AG04450 (cell line): ENCODE results near the gene ITGAD. TPM values are rescaled to one million over a fixed set of nuclear protein-coding genes. Genes with fewer than 3 reads are reported as not detected.
A peak's percentile ranks its signal among the peaks of the same experiment; 100 is the strongest.

Experiments
- CTCF ChIA-PET: fragments of 300-600, 350-600 bp; formaldehyde crosslinking; extraction: SDS; loops from one replicate; lab custom pipeline; 2022; ENCODE audit warnings: antibody characterized with exemption, inconsistent platforms; lab: Charles Lee
- POLR2A ChIA-PET: fragments of 350-600 bp; formaldehyde crosslinking; extraction: SDS; loops from one replicate; lab custom pipeline; 2021; ENCODE audit warnings: antibody characterized with exemption, inconsistent platforms; lab: Yijun Ruan, JAX
- DNase-seq: peaks from one replicate; pipeline ENCODE4 v3.0.0-alpha.2; 2011; ENCODE audit warnings: low read depth, low spot score
- H3K27ac ChIP-seq: one replicate; pipeline ENCODE4 v1.5.1; 2012; ENCODE audit warnings: low read depth, low read length, control low read depth
- H3K27me3 ChIP-seq: one replicate; pipeline ENCODE4 v1.6.0; 2012; ENCODE audit warnings: low read length; ENCODE audit not compliant: control insufficient read depth, insufficient read depth
- H3K4me3 ChIP-seq: 2 replicates; pipeline ENCODE4 v1.5.1; 2011; ENCODE audit warnings: mild to moderate bottlenecking, low read depth, low read length, control low read depth
- H3K9me3 ChIP-seq: 2 replicates; pipeline ENCODE4 v1.5.1; 2012; ENCODE audit warnings: low read length; ENCODE audit not compliant: control insufficient read depth, insufficient read depth
- polyA plus RNA-seq: library from polyadenylated mRNA; depleted of rRNA; stranded (reverse); fragments of >200 nt; gene quantifications from 2 replicates; pipeline ENCODE4 v1.2.3, GENCODE V29; 2011; rRNA removed
- TF ChIP-seq, protein P1 (sequence below): IDR thresholded peaks from 2 replicates; pipeline ENCODE4 v1.5.1; 2011; ENCODE audit warnings: low read depth, low read length, control low read depth, inconsistent platforms

Gene ITGAD
- polyA plus RNA-seq, 1 experiment: not detected

DNA sequence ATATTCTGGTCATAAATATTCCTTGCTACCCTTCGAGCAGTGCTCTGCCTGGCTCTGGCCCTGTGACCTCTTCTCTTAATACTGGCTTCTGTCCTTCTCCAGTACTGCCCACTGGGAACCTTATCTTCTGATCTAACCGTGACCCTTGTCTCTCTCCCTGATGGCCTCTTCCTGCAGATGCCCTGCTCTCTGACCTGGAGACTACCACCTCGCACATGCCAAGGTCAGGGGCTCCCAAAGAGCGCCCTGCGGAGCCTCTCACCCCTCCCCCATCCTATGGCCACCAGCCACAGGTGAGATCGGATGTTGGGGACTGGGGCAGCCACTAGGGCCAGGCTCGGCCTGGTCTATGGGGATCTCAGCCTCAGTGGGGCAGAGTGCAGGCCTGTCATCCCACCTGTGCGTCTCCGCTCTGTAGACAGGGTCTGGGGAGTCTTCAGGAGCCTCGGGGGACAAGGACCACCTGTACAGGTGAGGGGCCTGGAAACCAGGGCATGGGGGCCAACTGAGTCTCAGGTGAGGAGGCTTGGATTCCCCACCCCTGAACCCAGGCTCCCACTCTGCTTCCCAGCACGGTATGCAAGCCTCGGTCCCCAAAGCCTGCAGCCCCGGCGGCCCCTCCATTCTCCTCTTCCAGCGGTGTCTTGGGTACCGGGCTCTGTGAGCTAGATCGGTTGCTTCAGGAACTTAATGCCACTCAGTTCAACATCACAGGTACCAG is 80.3 kb downstream of the ITGAD start:
- ChIA-PET POLR2A (interaction anchor here (0.6 to 1.0 kb wide), 3 partner anchors 14 to 35 kb away, joined by 3 read pairs; partner anchors contain the start of genes ARMC5 and RUSF1), CTCF (interaction anchor here (0.6 to 3.2 kb wide), 6 partner anchors 13 to 248 kb away, joined by 3 to 15 read pairs (median 4); no protein-coding TSS in a partner anchor)
- TF ChIP-seq, protein P1, sequence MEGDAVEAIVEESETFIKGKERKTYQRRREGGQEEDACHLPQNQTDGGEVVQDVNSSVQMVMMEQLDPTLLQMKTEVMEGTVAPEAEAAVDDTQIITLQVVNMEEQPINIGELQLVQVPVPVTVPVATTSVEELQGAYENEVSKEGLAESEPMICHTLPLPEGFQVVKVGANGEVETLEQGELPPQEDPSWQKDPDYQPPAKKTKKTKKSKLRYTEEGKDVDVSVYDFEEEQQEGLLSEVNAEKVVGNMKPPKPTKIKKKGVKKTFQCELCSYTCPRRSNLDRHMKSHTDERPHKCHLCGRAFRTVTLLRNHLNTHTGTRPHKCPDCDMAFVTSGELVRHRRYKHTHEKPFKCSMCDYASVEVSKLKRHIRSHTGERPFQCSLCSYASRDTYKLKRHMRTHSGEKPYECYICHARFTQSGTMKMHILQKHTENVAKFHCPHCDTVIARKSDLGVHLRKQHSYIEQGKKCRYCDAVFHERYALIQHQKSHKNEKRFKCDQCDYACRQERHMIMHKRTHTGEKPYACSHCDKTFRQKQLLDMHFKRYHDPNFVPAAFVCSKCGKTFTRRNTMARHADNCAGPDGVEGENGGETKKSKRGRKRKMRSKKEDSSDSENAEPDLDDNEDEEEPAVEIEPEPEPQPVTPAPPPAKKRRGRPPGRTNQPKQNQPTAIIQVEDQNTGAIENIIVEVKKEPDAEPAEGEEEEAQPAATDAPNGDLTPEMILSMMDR: no peak
- Histone ChIP-seq H3K27me3 (no peaks in the 10 kb centered on the region), H3K4me3 (peak overlapping the region; percentile 85), H3K27ac (peak overlapping the region; percentile 47), H3K9me3 (peaks cover 5% of the 10 kb centered on the region)
- no peak for DNase-seq

DNA sequence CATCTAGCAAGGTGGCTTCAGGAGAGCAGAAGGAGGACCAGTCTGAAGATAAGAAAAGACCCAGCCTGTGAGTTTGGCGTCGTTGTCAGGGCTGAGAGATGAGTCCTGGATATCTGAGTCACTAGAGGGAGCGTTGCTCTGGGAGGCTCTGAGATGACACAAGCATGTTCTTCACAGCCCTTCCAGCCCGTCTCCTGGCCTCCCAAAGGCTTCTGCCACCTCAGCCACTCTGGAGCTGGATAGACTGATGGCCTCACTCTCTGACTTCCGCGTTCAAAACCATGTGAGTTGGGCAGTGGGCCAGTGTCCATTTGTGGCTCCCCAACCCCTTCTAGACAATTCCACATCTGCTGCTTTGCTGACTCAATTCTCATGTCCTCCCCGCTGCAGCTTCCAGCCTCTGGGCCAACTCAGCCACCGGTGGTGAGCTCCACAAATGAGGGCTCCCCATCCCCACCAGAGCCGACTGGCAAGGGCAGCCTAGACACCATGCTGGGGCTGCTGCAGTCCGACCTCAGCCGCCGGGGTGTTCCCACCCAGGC is 81.1 kb downstream of the ITGAD start:
- Histone ChIP-seq H3K27ac (peak overlapping the region; percentile 39), H3K4me3 (0 out of 2 replicates have a peak overlapping the region, but pooled peaks have one; percentile 2), H3K9me3 (peaks cover 5% of the 10 kb centered on the region), H3K27me3 (no peaks in the 10 kb centered on the region)
- peak; percentile 39 for DNase-seq
- TF ChIP-seq, protein P1: no peak
- POLR2A ChIA-PET: no interaction called here
- CTCF ChIA-PET: interaction anchor here (0.9 to 3.2 kb wide), 2 partner anchors 14 to 31 kb away, joined by 4 to 15 read pairs; no protein-coding TSS in a partner anchor

DNA sequence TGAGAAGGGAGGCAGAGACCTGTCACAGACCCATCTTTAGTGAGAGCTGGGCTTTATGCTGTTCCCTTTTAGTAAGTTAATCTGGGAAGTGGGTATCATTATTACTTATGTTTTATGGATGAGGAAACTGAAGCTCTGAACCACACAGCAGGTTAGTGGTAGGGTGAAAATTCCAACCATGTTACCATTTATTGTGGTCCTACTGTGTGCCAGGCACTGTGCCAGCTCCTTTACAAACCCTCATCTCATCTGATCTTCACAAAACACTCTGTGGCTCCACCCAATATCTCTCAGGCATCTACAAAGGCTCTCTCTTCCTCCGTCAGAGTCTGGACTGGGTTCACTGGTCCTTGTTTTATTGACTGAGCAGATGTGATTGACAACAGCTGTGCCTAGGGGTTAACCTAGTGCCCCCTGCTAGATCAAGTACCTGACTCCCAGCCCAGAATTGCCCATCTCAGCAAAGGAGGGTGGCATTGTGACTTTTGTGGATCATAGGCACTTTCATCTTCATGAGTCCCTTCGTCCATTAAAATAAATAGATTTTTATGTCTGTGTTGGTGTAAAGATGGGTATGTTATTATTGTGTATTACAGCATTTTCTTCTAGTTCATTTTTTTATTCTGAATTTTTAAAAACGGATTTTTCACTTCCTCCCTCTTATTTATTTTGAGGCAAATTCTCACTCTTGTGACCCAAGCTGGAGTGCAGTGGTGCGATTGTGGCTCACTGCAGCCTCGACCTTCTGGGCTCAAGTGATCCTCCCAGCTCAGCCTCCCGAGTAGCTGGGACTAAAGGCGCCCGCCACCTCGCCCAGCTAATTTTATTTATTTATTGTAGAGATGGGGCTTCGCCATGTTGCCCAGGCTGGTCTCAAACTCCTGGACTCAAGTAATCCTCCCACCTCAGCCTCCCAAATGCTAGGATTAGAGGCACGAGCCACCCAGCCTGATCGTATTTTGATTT is 81.9 kb downstream of the ITGAD start:
- TF ChIP-seq, protein P1: no peak
- POLR2A ChIA-PET: no interaction called here

DNA sequence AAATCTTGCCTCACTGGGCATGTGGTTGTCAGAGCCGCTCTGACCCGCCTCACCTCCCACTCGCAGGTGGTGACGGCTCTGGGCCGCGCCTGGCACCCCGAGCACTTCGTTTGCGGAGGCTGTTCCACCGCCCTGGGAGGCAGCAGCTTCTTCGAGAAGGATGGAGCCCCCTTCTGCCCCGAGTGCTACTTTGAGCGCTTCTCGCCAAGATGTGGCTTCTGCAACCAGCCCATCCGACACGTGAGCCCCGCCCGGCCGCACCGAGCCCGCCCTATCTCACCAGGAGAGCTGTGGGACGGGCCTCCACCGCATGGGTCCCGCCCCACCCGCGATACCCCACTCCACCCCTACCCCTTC is 82.8 kb downstream of the ITGAD start:
- DNase-seq: no peak

More for the DNA sequence above, 81.9 kb downstream of the ITGAD start:
- no peaks in the 10 kb centered on the region for H3K27me3 ChIP-seq
- H3K9me3 ChIP-seq: peaks cover 5% of the 10 kb centered on the region
- no peak overlapping the region for H3K4me3 ChIP-seq
- CTCF ChIA-PET: interaction anchor here (0.9 to 3.2 kb wide), 2 partner anchors 14 to 31 kb away, joined by 4 to 15 read pairs; no protein-coding TSS in a partner anchor
- no peak for DNase-seq
- H3K27ac ChIP-seq: peak overlapping the region; percentile 11

More for the DNA sequence above, 82.8 kb downstream of the ITGAD start:
- CTCF ChIA-PET: interaction anchor here (3.2 kb wide), 1 partner anchor 15 kb away, joined by 15 read pairs; no protein-coding TSS in a partner anchor
- Histone ChIP-seq H3K4me3 (no peak overlapping the region), H3K27ac (no peak overlapping the region), H3K9me3 (peaks cover 5% of the 10 kb centered on the region), H3K27me3 (no peaks in the 10 kb centered on the region)
- TF ChIP-seq, protein P1: no peak
- POLR2A ChIA-PET: no interaction called here

Other genes starting within 250 kb of the ITGAD start
- gene PRSS36, start 243.3 kb upstream of the ITGAD start, polyA plus RNA-seq: 0.24 and 0.42 TPM in 2 replicates
- gene FUS, start 213.2 kb upstream of the ITGAD start, polyA plus RNA-seq: 156 and 166 TPM in 2 replicates
- gene PYCARD, start 190.6 kb upstream of the ITGAD start, polyA plus RNA-seq: 21.8 and 31.0 TPM in 2 replicates
- not detected in 2 replicates for gene TRIM72, start 179.2 kb upstream of the ITGAD start, polyA plus RNA-seq
- gene PYDC1, start 176.2 kb upstream of the ITGAD start, polyA plus RNA-seq: not detected in 2 replicates
- not detected in 2 replicates for gene ITGAM, start 133.4 kb upstream of the ITGAD start, polyA plus RNA-seq
- 0.15 and 0.17 TPM in 2 replicates for gene ITGAX, start 38.2 kb upstream of the ITGAD start, polyA plus RNA-seq
- gene COX6A2, start 35.0 kb downstream of the ITGAD start, polyA plus RNA-seq: not detected in 2 replicates
- gene ZNF843, start 49.5 kb downstream of the ITGAD start, polyA plus RNA-seq: 0.63 and 0.67 TPM in 2 replicates
- 2.9 and 4.2 TPM in 2 replicates for gene ARMC5, start 66.2 kb downstream of the ITGAD start, polyA plus RNA-seq
- gene TGFB1I1, start 78.8 kb downstream of the ITGAD start, polyA plus RNA-seq: 42.4 and 63.4 TPM in 2 replicates
- not detected in 2 replicates for gene SLC5A2, start 89.8 kb downstream of the ITGAD start, polyA plus RNA-seq
- gene RUSF1, start 115.1 kb downstream of the ITGAD start, polyA plus RNA-seq: 32.2 and 38.6 TPM in 2 replicates
- gene AHSP, start 134.6 kb downstream of the ITGAD start, polyA plus RNA-seq: not detected in 2 replicates